Forelimb muscle (tissue), 1 donor: ENCODE data around the gene ACOXL. TPM values are rescaled to one million over a fixed set of nuclear protein-coding genes. Genes with fewer than 3 reads are reported as not detected.

Experiments used
- DNase-seq: peaks from one replicate; pipeline ENCODE4 v3.0.0-alpha.2; 2013; ENCODE audit warnings: low read depth
- polyA plus RNA-seq: library from polyadenylated mRNA; unstranded; fragments of 120-200 nt; gene quantifications from one replicate; pipeline ENCODE4 v1.2.1, GENCODE V29; 2013; ENCODE audit not compliant: insufficient read length

Gene ACOXL
- polyA plus RNA-seq, 1 donor, result 0.11 TPM

DNA sequence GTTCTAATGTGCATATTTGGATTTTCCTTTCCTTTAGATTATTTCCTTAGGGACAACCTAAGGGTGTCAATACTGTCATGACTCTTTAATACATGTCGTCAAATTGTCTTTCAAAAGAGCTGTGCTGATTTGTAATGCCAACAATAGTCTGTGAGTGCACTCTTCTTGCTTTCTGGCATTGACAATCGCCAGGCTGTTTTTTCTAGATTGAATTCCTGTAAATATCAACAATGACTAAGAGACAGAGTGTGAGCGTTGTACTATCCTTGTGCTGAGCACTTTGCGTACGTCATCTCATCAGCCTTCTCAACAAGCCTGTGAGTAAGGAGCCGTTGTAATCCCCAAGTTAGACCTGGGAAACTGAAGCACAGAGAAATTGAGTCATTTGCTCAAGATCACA lies 96.0 kb downstream of the ACOXL start:
- no peak for DNase-seq

DNA sequence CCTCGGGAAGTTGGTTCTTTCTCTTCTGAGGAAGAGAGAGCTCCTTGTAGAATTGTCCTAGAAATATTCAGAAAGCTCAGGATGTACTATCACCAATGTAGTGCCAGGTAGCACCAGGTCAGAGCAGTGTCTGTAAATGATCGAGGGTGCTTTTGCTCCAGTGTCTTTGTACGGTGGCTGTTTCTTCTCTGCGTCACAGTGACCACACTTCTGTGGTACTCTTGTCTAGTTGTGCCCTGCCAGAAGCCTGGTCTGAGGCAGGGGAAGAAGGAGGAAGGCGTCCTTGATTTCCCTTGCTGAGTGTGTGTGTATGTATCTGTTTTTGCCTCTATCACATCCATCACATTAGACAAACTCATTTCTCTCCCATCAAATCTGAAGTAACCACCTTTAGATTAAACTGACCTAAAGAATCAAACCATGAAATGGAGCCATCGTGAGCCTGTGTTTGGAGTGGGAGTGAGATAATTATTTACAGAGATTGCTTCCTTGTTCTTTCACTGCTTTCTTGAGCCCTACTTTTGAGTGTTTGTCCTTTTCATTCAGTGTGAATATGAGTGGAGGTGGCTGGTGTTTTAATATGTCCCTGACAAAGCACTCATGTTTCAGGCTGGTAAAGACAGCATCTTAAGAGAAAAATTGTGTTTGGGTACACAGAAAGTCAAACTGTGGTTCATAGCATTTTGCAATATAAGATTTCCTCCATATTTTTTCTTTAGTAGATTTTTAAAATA lies 97.2 kb downstream of the ACOXL start:
- DNase-seq, result no peak

DNA sequence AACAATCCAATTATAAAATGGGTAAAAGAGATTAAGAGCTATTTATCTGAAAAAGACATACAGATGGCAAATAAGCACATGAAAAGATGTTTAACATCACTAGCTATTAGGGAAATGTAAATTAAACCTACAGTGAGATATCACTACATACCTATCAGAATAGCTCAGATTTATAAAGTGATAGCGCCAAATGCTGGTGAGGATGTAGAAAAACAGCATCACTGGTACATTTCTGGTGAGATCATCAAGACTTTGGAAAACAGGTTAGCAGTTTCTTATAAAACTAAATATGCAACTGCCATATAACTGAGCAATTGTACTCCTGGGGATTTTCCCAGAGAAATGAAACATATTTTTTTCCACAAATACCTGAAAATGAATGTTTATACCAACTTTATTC lies 100.4 kb downstream of the ACOXL start:
- DNase-seq, result no peak

DNA sequence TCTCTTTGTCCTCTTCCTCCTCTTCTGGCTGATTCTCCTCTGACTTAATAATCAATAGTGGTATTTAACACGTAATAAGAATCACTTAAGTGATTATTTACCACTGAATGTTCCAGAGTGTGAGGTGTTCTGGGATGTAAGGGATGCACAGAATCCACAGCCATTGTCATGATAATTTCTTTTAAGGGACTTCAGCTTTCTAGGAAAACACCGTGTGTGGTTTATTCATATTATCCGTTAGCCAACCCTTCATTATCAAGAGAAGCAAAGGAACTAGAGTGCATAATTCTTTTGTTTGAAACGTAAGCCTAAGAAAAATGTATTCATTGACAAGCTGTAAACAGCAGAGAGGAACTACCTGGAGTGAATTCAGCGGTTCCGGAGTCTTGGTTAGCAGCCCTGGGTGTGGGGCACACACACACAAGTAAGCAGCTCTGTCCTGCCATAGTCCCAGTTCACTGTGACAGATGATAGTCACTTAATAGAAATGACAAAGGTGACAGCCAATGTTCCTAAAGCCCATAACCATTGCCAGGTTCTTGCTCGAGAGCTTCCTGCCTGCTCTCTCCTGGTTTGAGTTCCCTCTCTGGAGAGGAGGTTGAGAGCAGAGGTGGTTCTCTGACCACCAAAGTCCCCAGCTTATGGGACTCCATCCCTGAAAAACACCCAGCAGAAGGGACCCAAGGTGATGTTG lies 101.9 kb downstream of the ACOXL start:
- DNase-seq, result no peak

DNA sequence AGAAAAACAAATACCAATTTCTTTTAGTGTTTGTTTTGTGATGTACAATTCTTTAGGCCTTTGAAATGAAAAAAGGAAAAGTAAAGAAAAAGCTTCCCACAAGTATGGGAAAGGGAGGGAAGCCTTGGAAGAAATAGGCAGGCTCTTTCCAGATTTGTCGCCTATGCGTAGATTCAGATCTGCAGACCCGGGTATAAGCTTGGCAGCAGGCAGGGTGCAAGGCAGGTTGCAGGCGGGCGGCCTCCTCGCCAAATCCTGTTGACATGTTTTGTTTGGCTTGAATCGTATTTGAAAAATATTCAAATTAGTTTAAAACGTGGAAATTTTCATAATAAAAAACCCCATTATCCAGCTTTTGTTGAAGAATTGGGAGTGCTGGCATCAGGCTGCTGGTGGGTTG lies 104.3 kb downstream of the ACOXL start:
- no peak for DNase-seq

DNA sequence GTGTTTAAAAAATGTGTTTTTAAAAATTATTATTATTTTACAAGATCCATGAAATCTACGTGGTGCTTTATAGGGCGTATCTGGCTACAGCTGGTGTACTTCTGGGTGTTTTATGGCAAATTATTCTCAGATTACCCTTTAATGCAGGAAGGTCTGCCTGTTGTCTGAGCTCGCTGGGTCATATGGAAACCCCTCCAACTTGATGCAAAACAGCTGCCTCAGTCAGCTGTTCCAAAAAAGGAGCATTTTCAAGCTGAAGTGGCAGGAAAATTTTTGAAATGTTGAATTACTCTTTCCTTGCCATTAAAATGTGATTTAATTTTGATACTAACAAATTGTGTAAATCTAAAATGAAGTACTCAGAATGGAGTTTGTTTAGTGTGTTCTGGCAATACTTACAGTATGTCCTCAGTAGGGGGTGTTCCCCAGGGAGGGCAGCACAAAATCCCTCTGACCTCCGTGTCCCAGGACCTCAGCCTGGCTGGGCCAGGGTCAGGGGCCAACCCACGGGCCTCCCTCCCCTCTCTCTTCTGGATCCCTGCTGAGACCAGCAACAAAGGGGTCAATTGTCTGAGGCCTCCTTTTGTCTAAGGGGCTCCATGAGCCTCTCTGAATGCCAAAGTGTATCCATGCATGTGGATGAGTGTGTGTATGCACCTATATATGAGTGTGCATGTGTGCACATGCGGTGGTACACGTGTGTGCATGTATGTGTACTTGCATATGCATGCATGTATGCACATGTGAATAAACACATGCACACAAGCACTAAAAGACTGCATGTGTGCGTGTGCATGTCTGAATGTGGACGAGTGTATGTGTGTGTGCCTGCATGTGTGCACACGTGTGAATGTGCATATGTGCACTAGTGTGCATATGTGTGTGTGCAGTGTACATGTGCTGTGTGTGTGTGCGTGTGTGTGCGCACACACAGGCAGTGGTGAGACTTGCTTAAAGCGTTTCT lies 105.4 kb downstream of the ACOXL start:
- no peak for DNase-seq

DNA sequence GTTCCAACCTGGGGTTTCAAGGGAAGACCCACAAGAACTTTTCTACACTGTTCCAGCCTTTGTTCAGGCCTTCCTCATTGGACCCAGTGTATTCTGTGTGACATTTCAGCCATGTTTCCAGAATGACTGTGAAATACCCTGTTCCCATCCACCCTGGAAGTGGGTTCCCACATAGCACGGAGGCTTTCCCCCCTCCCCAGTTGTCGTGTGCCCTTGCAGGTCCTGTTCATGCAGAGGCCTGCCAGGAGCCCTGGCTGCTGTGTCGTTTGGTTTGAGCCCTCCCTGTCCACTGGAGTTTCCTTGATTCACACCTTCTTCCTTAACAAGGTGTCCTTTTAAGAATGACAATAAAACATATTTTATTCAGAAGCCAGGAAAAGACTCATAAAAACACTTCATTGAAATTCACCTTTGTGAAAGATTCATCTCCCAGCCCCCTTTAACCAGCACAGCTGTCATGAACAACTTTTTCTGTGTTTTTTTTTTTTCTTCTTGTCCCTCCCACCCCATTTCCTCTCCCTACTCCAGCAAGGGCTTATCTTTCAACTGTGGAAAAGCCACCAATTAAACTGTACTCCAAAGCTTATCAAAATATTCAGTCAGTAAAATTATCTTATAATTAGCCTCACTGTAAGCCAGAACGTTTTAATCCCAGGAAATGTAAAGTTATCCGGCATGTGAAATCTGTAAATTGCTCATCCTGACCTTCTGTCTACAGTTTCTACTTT lies 106.4 kb downstream of the ACOXL start:
- no peak for DNase-seq

DNA sequence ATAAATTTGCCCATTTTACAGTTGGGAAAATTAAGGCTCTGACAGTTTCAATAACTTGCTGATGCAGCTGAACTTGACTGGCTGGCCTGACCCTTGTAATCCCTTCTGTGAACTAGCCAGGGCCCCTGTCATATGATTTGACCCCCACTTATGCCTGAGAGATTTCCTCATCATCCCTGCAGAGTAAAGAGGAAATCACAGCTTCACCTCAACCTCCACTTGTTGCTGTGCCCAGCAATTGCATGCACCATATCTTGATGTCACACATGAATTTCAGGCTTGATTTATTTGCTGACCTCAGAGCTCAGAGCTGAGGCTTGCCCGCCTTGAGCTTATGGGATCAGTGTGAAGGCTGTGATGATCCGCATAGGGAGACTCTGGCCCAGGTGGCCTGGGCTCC lies 108.1 kb downstream of the ACOXL start:
- no peak for DNase-seq

DNA sequence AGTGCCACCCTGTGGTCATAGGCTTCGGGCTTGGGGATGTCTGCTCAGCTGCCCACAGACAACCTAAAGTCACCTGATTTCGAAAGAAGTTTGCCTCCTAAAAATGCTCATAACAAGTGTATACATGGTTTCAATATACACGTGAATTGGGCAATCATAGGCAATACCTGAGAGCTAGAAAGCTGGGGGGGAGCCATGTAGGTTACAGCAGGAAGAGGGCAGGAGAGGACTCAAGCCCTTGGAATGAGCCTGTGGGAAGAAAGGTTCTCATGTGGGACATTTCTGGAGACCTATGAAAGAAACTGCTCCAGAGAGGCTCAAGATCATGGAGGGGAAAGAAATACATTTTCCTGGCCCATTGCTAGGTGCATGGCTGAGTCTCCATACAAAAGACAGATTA lies 109.7 kb downstream of the ACOXL start:
- DNase-seq, result no peak

DNA sequence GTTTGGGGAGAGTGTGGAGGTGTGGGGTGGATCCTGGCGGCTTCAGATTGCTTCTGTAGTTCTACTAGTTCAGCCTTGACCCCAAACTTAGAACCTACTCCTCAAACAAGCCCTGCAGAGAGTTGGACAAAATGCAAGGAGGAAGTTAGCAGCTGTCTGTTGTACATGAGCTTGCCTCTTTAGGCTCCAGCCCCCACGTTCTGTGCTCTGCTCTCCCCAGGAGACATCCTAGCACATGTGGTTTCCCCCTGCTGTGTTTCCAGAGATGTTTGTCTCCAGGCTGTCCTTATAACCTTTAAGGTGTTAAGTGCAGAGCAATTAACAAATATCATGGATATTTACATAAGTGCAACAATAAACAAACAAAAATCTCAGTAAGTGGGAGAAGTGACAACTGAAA lies 111.1 kb downstream of the ACOXL start:
- DNase-seq, result no peak

DNA sequence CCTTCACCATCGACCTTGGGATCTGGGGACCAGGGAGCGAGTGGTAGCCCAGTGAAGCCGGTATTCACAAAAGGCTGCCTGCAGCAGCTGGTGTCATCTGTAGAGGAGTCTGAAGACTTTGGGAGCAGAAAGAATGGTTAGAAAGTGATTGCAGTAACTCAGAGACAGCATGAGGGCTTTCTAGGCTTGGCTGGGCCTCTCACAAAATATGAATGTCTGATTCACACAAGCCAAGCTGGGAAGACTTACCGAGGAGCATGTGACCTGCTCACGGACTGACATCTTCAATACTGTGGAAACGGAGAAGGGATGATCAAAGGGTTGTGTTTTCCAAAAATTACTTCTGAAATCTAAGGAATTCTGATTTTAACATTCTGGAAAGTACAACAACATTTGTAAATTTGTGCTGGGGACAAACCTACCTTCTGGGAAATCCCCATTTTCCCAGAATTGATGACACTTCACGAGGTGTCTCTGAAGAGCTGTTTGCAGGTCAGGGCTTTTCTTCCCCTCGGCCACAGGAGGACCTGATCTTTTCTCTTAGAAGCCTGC lies 111.7 kb downstream of the ACOXL start:
- no peak for DNase-seq

DNA sequence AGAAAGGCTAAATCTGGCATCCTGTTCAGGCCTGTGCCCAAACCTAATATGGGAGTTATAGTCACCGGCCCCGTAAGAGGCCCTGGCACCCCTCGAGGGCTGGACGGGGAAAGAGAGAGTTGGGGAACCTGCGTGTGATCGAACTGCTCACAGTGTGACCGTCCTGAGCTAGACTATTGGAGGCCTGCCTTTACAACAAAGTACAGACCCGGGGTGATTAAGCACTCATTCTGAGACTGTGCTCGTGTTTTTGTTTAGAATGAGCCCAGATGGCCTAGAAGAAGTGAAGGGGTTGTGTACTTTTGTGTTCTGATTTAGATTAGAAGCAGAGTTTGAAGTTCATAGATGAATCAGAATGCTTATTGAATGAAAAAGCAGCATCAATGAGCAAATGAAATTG lies 115.3 kb downstream of the ACOXL start:
- DNase-seq, result no peak

DNA sequence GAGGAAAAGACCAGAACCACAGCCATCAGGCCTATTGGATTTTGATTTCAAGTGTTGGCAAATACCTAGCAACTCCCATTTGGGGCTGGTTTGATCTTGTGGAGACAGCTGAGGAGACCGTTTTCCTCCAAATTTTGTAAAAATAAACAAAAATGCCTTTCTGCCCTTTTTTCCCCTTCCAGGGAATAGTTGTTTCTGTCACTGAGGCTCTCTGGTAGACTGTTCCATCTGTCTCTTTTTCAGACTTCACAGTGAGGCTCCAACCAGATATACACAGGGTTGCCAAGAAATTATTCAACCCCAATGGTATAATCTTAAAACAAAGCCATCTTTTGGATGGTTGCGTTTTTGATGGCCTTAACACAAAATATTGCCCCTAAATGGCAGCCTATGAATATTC lies 115.7 kb downstream of the ACOXL start:
- no peak for DNase-seq

DNA sequence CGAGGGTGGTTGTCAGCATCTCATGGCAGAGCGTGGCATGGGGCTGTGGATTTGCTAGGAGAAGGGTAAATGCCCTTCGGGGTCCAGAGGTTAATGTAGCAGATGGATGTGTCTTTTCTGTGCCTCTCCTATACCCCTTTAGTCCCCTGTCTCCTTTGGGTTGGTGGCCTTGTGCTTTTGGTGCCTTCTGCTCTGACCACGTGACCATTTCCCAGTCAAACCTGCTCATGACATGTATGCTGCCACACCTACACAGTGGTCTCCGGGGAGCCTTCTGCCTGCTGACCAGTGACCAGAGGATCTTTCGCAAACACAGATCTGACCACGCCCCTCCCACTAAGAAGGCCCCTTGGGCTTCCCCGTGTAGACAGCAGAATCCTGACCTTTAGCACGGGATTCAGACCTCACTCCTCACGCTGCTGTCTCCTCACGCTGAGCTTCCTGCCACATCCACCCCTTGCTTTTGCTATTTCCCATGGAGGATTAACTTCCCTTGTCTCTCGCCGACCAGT lies 116.2 kb downstream of the ACOXL start:
- DNase-seq, result no peak

DNA sequence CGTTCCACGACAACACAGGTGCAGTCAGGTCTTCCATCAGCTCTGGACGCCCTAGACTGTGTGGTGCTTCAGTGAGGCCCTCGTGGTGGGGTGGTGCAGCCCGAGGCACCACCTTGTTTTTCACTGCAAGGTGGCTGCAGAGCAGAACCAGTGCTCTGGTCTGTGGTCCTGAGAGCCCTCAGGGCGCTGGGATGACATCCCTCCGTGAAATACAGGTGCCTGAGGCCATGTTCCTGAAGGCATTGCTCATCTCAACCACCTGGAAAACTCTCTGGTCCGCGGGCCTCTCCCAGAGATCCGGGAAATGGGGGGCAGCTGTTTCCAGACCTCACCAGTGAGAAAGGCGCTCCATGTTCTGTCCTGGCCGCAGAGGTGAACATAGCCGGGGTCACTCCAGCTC lies 119.2 kb downstream of the ACOXL start:
- DNase-seq, result no peak

DNA sequence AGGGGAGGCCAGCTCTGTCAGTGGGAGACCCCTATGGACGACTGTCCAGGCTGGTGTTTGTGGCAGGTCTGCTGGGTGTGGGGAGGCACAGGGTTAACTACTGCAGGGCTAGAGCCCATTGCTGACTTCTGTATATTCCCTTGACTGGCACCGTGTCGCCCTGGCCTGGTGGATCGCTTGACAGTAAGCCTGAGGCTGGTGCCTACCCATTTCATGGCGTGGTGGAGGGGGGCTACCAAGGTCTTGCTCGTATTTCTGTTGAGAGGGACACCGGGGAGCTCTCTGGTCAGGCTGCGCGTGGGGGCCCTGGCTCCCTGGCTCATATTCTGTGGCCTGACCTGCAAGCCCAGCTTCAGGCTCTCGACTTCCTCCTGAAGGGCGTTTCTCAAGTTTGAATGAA lies 119.7 kb downstream of the ACOXL start:
- no peak for DNase-seq

DNA sequence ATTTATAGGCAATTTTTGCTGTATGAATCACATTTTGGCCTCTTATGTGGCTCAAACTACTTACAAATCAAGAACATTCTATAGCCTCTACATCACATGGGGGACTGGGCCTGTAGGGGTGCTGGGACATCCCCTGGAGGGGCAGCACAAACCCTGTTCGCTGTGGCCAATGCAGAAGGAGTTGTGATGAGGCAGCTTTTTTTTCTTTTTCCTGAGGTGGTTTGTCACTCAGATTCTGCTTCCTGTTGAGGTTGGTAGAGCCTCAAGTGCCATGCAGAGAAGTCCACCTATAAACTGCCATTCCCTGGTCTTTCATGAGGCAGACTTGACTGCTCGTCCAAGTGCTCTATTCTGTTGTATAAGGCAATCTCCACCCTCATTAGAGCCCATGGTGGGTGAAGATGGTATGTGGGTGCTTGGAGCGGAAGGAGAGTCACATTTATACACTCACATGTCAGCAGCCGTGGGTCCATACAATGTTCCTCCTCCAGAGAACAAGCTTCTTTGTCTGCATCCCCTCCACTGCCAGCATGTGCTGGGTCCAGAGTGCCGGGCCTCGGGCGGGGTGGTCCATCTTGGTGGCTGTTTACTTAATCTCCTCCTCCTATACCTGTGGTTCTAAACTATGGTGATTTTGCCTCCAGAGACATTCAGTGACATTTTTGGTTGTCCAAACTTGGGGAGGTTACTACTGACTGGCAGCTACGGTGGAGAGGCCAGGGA lies 120.3 kb downstream of the ACOXL start:
- DNase-seq, result no peak

DNA sequence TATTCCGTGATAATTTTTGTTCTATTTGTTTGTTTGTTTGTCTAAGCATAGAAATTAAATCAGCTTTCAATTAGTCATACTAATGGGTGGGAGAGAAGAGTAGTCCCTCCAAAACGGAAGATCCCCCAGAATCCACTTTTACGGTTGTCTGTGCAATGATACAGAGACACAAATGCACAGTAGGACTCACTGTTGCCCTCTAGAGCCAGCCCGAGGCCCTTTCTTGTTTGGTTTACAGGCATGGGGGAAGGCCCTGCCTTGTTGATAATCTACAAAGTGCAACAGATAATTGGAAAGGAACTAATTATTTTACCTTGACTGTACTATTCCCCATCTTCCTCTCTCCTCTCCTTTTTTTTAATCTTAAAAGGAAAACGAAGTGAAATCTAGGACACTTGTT lies 121.1 kb downstream of the ACOXL start:
- no peak for DNase-seq

DNA sequence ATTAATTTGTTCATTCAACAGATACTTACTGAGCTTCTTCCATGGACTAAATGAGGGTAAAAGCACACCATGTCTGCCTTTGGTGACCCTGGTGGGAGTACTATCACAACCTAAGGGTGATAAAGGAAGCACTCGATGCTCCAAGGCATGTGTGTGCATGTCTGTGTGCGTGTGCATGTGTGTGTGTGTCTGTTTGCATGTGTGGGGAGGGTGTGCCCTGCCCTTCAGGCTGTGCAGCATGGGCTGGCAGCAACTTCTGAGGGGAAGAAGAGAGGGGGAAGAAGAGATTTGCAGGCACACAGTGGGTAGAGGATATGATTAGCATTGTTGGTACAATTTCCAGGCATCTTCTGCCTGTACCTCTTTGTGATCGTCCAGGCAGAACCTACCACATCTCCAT lies 121.6 kb downstream of the ACOXL start:
- no peak for DNase-seq

DNA sequence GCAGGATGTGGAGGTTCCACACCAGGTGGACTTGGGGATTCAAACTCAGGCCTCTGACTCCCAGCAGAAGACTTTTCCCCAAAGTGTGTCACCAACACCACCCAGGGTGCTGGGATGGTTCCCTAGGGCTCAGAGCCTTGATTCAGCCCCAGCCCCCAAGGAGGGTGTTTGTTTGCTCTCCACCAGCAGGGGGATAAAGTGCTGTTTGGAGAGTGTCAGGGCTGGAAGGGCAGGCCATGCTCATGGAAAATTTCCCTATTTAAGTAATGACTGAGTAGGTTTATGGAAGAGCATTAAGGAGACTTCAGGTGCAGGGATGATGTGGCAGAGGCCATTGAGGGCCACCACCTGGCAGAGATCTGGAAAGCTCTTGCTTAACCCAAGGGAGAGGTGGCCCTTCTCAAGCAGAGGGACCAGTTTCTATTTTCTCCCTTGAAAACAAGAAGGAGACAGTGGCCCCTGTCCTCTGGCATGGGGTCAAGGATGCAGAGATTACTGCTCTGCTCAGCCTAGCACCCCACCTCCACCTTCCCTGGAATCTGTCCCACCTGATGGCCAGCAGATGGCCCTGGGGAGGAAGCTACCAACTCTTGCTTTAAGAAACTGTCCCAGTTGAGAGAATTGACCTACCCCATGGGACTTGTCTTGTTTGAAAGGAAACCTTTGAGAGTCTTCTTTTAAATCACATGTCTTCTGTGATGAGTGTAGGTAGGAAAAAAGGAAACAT lies 122.1 kb downstream of the ACOXL start:
- no peak for DNase-seq
